A549 (cell line): ENCODE measurements around the gene ZRANB3. TPM values are rescaled to one million over a fixed set of nuclear protein-coding genes. Genes with fewer than 3 reads are reported as not detected.

Experiments used
- ATAC-seq, 2 experiments: fragments of 200-7000 bp in 1 of 2; fragments of >200 bp in 1 of 2; cut with Nextera tagmentation in 1 of 2; cut with Tn5 transposase in 1 of 2; 3 replicates each; pipeline versions ENCODE4 v1.8.0 to v1.9.1; 2018 to 2020; ENCODE audit warnings: mild to moderate bottlenecking in 1 of 2, moderate library complexity in 1 of 2
- CTCF ChIA-PET: fragments of 300-600 bp; sonication (Branson Sonifier 250); formaldehyde crosslinking; extraction: SDS; loops from one replicate; lab custom pipeline; 2021; ENCODE audit warnings: antibody characterized with exemption, inconsistent platforms; lab: Yijun Ruan, JAX
- POLR2A ChIA-PET: fragments of 350-600 bp; formaldehyde crosslinking; extraction: SDS; loops from one replicate; lab custom pipeline; 2021; ENCODE audit warnings: antibody characterized with exemption, inconsistent platforms; lab: Yijun Ruan, JAX
- DNase-seq, 2 experiments: peaks; one replicate each; pipeline versions ENCODE4 v3.0.0 to v3.0.0-alpha.2; 2011 to 2016; ENCODE audit warnings: low read depth in 1 of 2, low spot score in 1 of 2
- FAIRE-seq: peaks from 2 replicates; lab custom pipeline; 2011; peaks lifted over from hg19 to GRCh38; lab: Jason Lieb, UNC
- H3K27ac ChIP-seq, 2 experiments: fragments of >200 bp; sonication (Bioruptor Twin); formaldehyde crosslinking; 3 replicates each; pipeline ENCODE4 v1.5.1; 2016 to 2017
- H3K4me1 ChIP-seq: fragments of >200 bp; sonication (Bioruptor Twin); formaldehyde crosslinking; 3 replicates; pipeline ENCODE4 v1.6.1; 2016
- H3K4me2 ChIP-seq: fragments of >200 bp; sonication (Bioruptor Twin); formaldehyde crosslinking; 3 replicates; pipeline ENCODE4 v1.6.1; 2016
- H3K4me3 ChIP-seq: fragments of >200 bp; sonication (Bioruptor Twin); formaldehyde crosslinking; 3 replicates; pipeline ENCODE4 v1.5.1; 2016
- H3K9me3 ChIP-seq: fragments of >200 bp; sonication (Bioruptor Twin); formaldehyde crosslinking; 3 replicates; pipeline ENCODE4 v1.6.1; 2016
- ATOH8 ChIP-seq: fragments of 250-450 bp; sonication (Bioruptor Pico); IDR thresholded peaks from 2 replicates; pipeline ENCODE4 v1.5.0; 2020; ENCODE audit warnings: low read depth, mild to moderate bottlenecking, moderate library complexity
- BCL3 ChIP-seq: fragments of >200 bp; sonication (Bioruptor Twin); formaldehyde crosslinking; IDR thresholded peaks from 3 replicates; pipeline ENCODE4 v1.6.1; 2016
- CHD4 ChIP-seq: fragments of 200-600 bp; sonication (generic); IDR thresholded peaks from 2 replicates; pipeline ENCODE4 v1.6.1; 2016; ENCODE audit warnings: antibody characterized with exemption, mild to moderate bottlenecking, borderline replicate concordance
- ELK1 ChIP-seq: fragments of 150-350 bp; IDR thresholded peaks from 2 replicates; pipeline ENCODE4 v1.6.1; 2014; ENCODE audit warnings: low read depth, mild to moderate bottlenecking, low read length
- EP300 ChIP-seq, 2 experiments: fragments of >200 bp; sonication (Bioruptor Twin); formaldehyde crosslinking; IDR thresholded peaks; 2 replicates in 1 of 2; 3 replicates in 1 of 2; pipeline ENCODE4 v1.6.1; 2016 to 2017
- ESRRA ChIP-seq: fragments of 150-350 bp; IDR thresholded peaks from 2 replicates; pipeline ENCODE4 v1.6.1; 2014; ENCODE audit warnings: mild to moderate bottlenecking, low read length, borderline replicate concordance
- FOSL2 ChIP-seq, 2 experiments: fragments of 450-650 bp in 1 of 2; fragments of >200 bp in 1 of 2; sonication (Bioruptor Twin) in 1 of 2; formaldehyde crosslinking; IDR thresholded peaks; 2 replicates each; pipeline versions ENCODE4 v1.5.0 to v1.6.1; 2016 to 2020; ENCODE audit warnings: mild to moderate bottlenecking in 1 of 2, moderate library complexity in 1 of 2
- HEYL ChIP-seq: fragments of 250-450 bp; sonication (Bioruptor Pico); IDR thresholded peaks from 2 replicates; pipeline ENCODE4 v1.8.0; 2021; ENCODE audit warnings: mild to moderate bottlenecking, moderate library complexity
- HOXA7 ChIP-seq: fragments of 250-450 bp; sonication (Bioruptor Pico); IDR thresholded peaks from 2 replicates; pipeline ENCODE4 v1.5.0; 2020; ENCODE audit warnings: mild to moderate bottlenecking, moderate library complexity
- HOXB13 ChIP-seq: fragments of 250-450 bp; sonication (Bioruptor Pico); IDR thresholded peaks from 2 replicates; pipeline ENCODE4 v1.5.0; 2020; ENCODE audit warnings: low read depth, mild to moderate bottlenecking, moderate library complexity
- JUN ChIP-seq, 2 experiments: fragments of >200 bp; sonication (Bioruptor Twin); formaldehyde crosslinking; IDR thresholded peaks; 2 replicates in 1 of 2; 3 replicates in 1 of 2; pipeline ENCODE4 v1.6.1; 2016 to 2017
- JUNB ChIP-seq: fragments of >200 bp; sonication (Bioruptor Twin); formaldehyde crosslinking; IDR thresholded peaks from 2 replicates; pipeline ENCODE4 v1.6.1; 2016
- KDM5A ChIP-seq: fragments of 200-600 bp; sonication (generic); IDR thresholded peaks from 2 replicates; pipeline ENCODE4 v1.6.1; 2016; ENCODE audit warnings: antibody characterized with exemption, mild to moderate bottlenecking
- NFE2L2 ChIP-seq: fragments of 150-350 bp; conservative IDR thresholded peaks from 2 replicates; pipeline ENCODE4 v1.6.1; 2014; ENCODE audit warnings: low read length
- NR3C1 ChIP-seq: fragments of >200 bp; sonication (Bioruptor Twin); formaldehyde crosslinking; IDR thresholded peaks from 3 replicates; pipeline ENCODE4 v1.6.1; 2017
- PBX3 ChIP-seq: IDR thresholded peaks from 2 replicates; pipeline ENCODE4 v1.6.1; 2012
- RCOR1 ChIP-seq: fragments of 150-350 bp; IDR thresholded peaks from 2 replicates; pipeline ENCODE4 v1.6.1; 2014; ENCODE audit warnings: antibody characterized with exemption, low read length, low read depth
- TFCP2L1 ChIP-seq: fragments of 250-450 bp; sonication (Bioruptor Pico); IDR thresholded peaks from 2 replicates; pipeline ENCODE4 v1.5.0; 2021; ENCODE audit warnings: mild to moderate bottlenecking
- TP53 ChIP-seq: fragments of 250-450 bp; sonication (Bioruptor Pico); IDR thresholded peaks from 2 replicates; pipeline ENCODE4 v1.5.0; 2021; ENCODE audit warnings: mild to moderate bottlenecking, moderate library complexity
- ZSCAN20 ChIP-seq: fragments of 250-450 bp; sonication (Bioruptor Pico); IDR thresholded peaks from 2 replicates; pipeline ENCODE4 v1.8.0; 2022; ENCODE audit warnings: mild to moderate bottlenecking, moderate library complexity
- WGBS: methylation state at CpG from one replicate; pipeline ENCODE4 v1.1.6; 2017; ENCODE audit errors: missing lambda C conversion rate; 5-methylcytosine and 5-hydroxymethylcytosine counted together
- polyA plus RNA-seq, 4 experiments: library from polyadenylated mRNA; depleted of rRNA in 3 of 4; stranded (reverse); fragments of >200 nt; fragmentation: RNase III in 1 of 4; extraction: RNeasy Plus Mini Kit Qiagen cat#74134 plus additional on column Dnase treatment in 1 of 4; gene quantifications; 2 replicates in 3 of 4; 3 replicates in 1 of 4; pipeline ENCODE4 v1.2.3, GENCODE V29; 2011 to 2017

Gene ZRANB3
- polyA plus RNA-seq, 2 of the 4 experiments (the other 2 are of a cell fraction), result 6.2 to 12.4 TPM

GRCh38 chr2:135154962-135155361 lies 376.1 kb downstream of the ZRANB3 start:
- POLR2A ChIA-PET, result no interaction called here
- DNase-seq, result no peak
- no peak overlapping the region for H3K4me2 ChIP-seq
- TF ChIP-seq PBX3 (no peak), HEYL (no peak), CHD4 (no peak), KDM5A (no peak), BCL3 (no peak), ATOH8 (CRISPR knock-in tag) (no peak), JUN (IDR thresholded peaks at IDR 0.05) (no peak), HOXA7 (CRISPR knock-in tag) (no peak), NFE2L2 (no peak), TP53 (CRISPR knock-in tag) (no peak), HOXB13 (no peak), ESRRA (no peak), ZSCAN20 (CRISPR knock-in tag) (no peak), EP300 (IDR thresholded peaks at IDR 0.05) (no peak)
- TF ChIP-seq, all 56 proteins: peak for 0
- CTCF ChIA-PET, result no interaction called here
- peaks cover 5% of the 10 kb centered on the region; the same call in 2 of the 3 replicates for H3K4me1 ChIP-seq
- FAIRE-seq (no peak), ATAC-seq (no peak)
- H3K9me3 ChIP-seq, result no peaks in the 10 kb centered on the region
- no peak overlapping the region for H3K4me3 ChIP-seq
- no peak overlapping the region for H3K27ac ChIP-seq

GRCh38 chr2:135152361-135152760 lies 378.7 kb downstream of the ZRANB3 start:
- no peak overlapping the region for H3K4me2 ChIP-seq
- FAIRE-seq (no peak), DNase-seq (no peak), ATAC-seq (no peak)
- no peak overlapping the region for H3K27ac ChIP-seq
- H3K4me1 ChIP-seq, result peaks cover 5% of the 10 kb centered on the region; the same call in 2 of the 3 replicates
- ChIA-PET CTCF (interaction anchor here (1.1 to 1.5 kb wide), 3 partner anchors 12 to 148 kb away, joined by 4 to 6 read pairs (median 4); no protein-coding TSS in a partner anchor), POLR2A (no interaction called here)
- WGBS, result 67% methylated on average over 1 of the region's 1 CpG
- no peak overlapping the region for H3K4me3 ChIP-seq
- H3K9me3 ChIP-seq, result no peaks in the 10 kb centered on the region
- TF ChIP-seq CHD4, result no peak
- TF ChIP-seq NR3C1, result no peak
- TF ChIP-seq JUN (IDR thresholded peaks at IDR 0.05), result no peak
- no peak for TF ChIP-seq RCOR1
- TF ChIP-seq FOSL2 (IDR thresholded peaks at IDR 0.05), result no peak
- TF ChIP-seq FOSL2 (CRISPR knock-in tag; IDR thresholded peaks at IDR 0.05), result no peak
- TF ChIP-seq TFCP2L1, result no peak
- no peak for TF ChIP-seq JUNB
- no peak for TF ChIP-seq ESRRA
- no peak for TF ChIP-seq NFE2L2

- peaks cover 5% of the 10 kb centered on the region; the same call in 2 of the 3 replicates for H3K4me1 ChIP-seq
- H3K9me3 ChIP-seq, result no peaks in the 10 kb centered on the region
- no peak for DNase-seq
- ChIA-PET CTCF (interaction anchor here (1.5 kb wide), 1 partner anchor 147 kb away, joined by 6 read pairs; no protein-coding TSS in a partner anchor), POLR2A (no interaction called here)
- FAIRE-seq, result no peak
- no peak overlapping the region for H3K4me3 ChIP-seq
- TF ChIP-seq ELK1, result no peak
- no peak for TF ChIP-seq HEYL
- no peak overlapping the region for H3K4me2 ChIP-seq
- no peak for ATAC-seq
- 90% methylated on average over 3 of the region's 3 CpGs for WGBS
- H3K27ac ChIP-seq, result no peak overlapping the region
These were observed 379.4 kb downstream of the ZRANB3 start for GRCh38 chr2:135151615-135152014.
